ENCODE data around the gene ELAVL2. TPM values are rescaled to one million over a fixed set of nuclear protein-coding genes. Genes with fewer than 3 reads are reported as not detected.
"Not testable (repeated sequence)": the region's sequence is repeated elsewhere in the genome, so short reads cannot be mapped to it uniquely, and the experiment has no call there.

ELAVL2 gene
- total RNA-seq, 1 donor from 2014 or later: 21.1 TPM

DNA sequence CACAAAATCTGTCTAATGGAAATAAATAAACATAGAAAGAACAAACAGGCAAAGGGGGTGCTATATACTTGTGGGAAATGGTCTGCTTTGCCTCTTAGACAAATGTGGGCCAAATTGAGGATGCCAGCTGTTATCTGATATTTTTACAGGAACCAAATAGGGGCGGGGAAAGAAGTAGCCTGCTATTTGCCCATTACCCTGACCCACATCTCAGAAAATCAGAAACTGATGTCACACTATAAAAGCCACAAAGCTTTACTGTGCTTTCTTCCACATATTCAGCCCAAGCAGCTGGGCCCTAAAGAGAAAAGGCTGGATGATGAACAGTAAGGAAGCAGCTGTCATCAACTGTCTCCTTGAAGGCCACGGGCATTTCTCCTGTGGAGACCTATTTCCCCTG lies 97.3 kb downstream of the ELAVL2 start:
- Histone ChIP-seq H3K4me1 (peaks cover 9% of the 10 kb centered on the region), H3K27me3 (no peaks in the 10 kb centered on the region), H3K9ac (no peak overlapping the region), H3K9me3 (ENCODE audit: low read depth) (no peaks in the 10 kb centered on the region), H3K36me3 (no peaks in the 10 kb centered on the region), H3K4me2 (no peak overlapping the region), H3K4me3 (no peak overlapping the region), H2AFZ (replicated peaks) (no peak overlapping the region), H4K20me1 (ENCODE audit: low read depth) (no peaks in the 10 kb centered on the region), H3K79me2 (ENCODE audit: low read depth) (peaks cover 12% of the 10 kb centered on the region), H3F3A (ENCODE audit: low read depth) (no peaks in the 10 kb centered on the region), H3K27ac (no peak overlapping the region)
- TF ChIP-seq EZH2 (IDR thresholded peaks at IDR 0.05): no peak
- no peak for TF ChIP-seq EZH2phosphoT487 (IDR thresholded peaks at IDR 0.05)
- TF ChIP-seq, protein P1, sequence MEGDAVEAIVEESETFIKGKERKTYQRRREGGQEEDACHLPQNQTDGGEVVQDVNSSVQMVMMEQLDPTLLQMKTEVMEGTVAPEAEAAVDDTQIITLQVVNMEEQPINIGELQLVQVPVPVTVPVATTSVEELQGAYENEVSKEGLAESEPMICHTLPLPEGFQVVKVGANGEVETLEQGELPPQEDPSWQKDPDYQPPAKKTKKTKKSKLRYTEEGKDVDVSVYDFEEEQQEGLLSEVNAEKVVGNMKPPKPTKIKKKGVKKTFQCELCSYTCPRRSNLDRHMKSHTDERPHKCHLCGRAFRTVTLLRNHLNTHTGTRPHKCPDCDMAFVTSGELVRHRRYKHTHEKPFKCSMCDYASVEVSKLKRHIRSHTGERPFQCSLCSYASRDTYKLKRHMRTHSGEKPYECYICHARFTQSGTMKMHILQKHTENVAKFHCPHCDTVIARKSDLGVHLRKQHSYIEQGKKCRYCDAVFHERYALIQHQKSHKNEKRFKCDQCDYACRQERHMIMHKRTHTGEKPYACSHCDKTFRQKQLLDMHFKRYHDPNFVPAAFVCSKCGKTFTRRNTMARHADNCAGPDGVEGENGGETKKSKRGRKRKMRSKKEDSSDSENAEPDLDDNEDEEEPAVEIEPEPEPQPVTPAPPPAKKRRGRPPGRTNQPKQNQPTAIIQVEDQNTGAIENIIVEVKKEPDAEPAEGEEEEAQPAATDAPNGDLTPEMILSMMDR (IDR thresholded peaks at IDR 0.05): no peak
- Mint-ChIP-seq H3K4me3 (no peak overlapping the region), H3K36me3 (peaks cover 9% of the 10 kb centered on the region), H3K9me3 (peaks cover 1% of the 10 kb centered on the region), H3K27me3 (ENCODE audit: insufficient read depth, low read depth) (no peaks in the 10 kb centered on the region), H3K27ac (no peak overlapping the region), H3K4me1 (peaks cover 2% of the 10 kb centered on the region)
- no peak for DNase-seq (ENCODE audit: low spot score)

DNA sequence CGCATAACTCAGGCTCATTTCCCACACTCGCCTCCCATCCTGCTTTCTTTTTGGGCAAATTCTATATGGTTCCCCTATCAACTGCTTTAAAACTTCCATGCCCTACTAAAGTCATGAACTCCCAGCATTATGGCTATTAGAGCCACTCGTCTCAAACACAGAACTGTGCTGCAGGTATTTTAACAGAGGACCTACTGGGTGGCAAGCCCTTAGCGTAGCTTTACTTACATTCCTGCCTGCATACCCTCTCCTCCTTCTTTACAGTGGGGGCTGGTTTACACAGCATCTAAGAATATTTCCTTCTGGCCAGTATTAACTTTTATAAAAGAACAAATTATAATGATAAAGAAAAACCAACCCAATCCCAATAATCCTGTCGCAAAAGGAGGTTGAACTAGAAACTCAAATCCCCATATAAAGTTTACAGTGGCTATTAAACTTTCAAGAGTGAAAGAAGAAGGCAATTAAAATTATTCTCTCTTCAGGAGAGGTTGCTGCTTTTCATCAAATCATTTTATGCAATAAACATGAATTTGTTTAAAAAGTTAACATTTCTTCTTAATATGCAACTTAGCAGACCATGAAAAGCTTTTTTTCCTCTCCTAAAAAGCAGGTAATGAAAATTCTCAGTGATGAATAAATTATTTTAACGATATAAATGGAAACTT lies 100.6 kb downstream of the ELAVL2 start:
- Histone ChIP-seq H3K9me3 (ENCODE audit: low read depth) (no peaks in the 10 kb centered on the region), H3K9ac (no peak overlapping the region), H4K20me1 (ENCODE audit: low read depth) (no peaks in the 10 kb centered on the region), H2AFZ (replicated peaks) (no peak overlapping the region), H3K27me3 (no peaks in the 10 kb centered on the region), H3K4me2 (no peak overlapping the region), H3F3A (ENCODE audit: low read depth) (no peaks in the 10 kb centered on the region), H3K4me3 (no peak overlapping the region), H3K79me2 (ENCODE audit: low read depth) (peaks cover 18% of the 10 kb centered on the region), H3K36me3 (no peaks in the 10 kb centered on the region), H3K27ac (no peak overlapping the region), H3K4me1 (peaks cover 9% of the 10 kb centered on the region)
- no peak overlapping the region for H3K4me3 Mint-ChIP-seq
- H3K4me1 Mint-ChIP-seq: peaks cover 2% of the 10 kb centered on the region
- H3K27ac Mint-ChIP-seq: no peak overlapping the region
- no peaks in the 10 kb centered on the region for H3K27me3 Mint-ChIP-seq (ENCODE audit: insufficient read depth, low read depth)
- TF ChIP-seq, protein P1 (IDR thresholded peaks at IDR 0.05): no peak
- TF ChIP-seq EZH2 (IDR thresholded peaks at IDR 0.05) (no peak), EZH2phosphoT487 (IDR thresholded peaks at IDR 0.05) (no peak)
- peaks cover 13% of the 10 kb centered on the region for H3K36me3 Mint-ChIP-seq
- DNase-seq (ENCODE audit: low spot score): no peak
- peaks cover 3% of the 10 kb centered on the region for H3K9me3 Mint-ChIP-seq

DNA sequence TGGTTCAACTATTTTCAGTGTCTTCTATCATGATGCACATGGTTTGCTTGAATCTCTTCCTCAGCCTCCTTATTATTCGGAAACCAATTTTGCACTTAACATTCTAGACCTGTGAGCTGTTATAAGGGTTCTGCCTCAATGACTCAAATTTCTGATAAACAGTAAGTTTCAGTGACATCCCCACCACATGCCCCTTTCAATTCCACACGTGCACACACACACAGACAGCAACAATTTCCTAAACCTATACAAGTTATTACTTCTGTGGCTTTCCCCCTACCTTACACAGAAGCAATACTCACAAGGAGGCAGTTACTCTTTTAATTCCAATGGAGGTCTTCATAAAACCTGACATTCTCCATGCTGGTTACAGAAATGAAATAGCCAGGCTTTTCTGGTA lies 102.4 kb downstream of the ELAVL2 start:
- no peak for TF ChIP-seq EZH2 (IDR thresholded peaks at IDR 0.05)
- TF ChIP-seq, protein P1 (IDR thresholded peaks at IDR 0.05): no peak
- no peak for TF ChIP-seq EZH2phosphoT487 (IDR thresholded peaks at IDR 0.05)
- no peak overlapping the region for H3K4me3 ChIP-seq
- Mint-ChIP-seq H3K27ac (no peak overlapping the region), H3K9me3 (peaks cover 3% of the 10 kb centered on the region), H3K27me3 (ENCODE audit: insufficient read depth, low read depth) (no peaks in the 10 kb centered on the region), H3K36me3 (peaks cover 13% of the 10 kb centered on the region), H3K4me3 (no peak overlapping the region), H3K4me1 (peaks cover 2% of the 10 kb centered on the region)
- DNase-seq (ENCODE audit: low spot score): no peak
- no peak overlapping the region for H3K4me2 ChIP-seq
- H3K27ac ChIP-seq: no peak overlapping the region
- H3K9ac ChIP-seq: no peak overlapping the region
- H4K20me1 ChIP-seq (ENCODE audit: low read depth): no peaks in the 10 kb centered on the region
- no peak overlapping the region for H2AFZ ChIP-seq (replicated peaks)
- H3K79me2 ChIP-seq (ENCODE audit: low read depth): peaks cover 21% of the 10 kb centered on the region
- no peaks in the 10 kb centered on the region for H3K9me3 ChIP-seq (ENCODE audit: low read depth)
- H3K4me1 ChIP-seq: peaks cover 9% of the 10 kb centered on the region
- H3F3A ChIP-seq (ENCODE audit: low read depth): no peaks in the 10 kb centered on the region
- H3K27me3 ChIP-seq: no peaks in the 10 kb centered on the region
- H3K36me3 ChIP-seq: no peaks in the 10 kb centered on the region

DNA sequence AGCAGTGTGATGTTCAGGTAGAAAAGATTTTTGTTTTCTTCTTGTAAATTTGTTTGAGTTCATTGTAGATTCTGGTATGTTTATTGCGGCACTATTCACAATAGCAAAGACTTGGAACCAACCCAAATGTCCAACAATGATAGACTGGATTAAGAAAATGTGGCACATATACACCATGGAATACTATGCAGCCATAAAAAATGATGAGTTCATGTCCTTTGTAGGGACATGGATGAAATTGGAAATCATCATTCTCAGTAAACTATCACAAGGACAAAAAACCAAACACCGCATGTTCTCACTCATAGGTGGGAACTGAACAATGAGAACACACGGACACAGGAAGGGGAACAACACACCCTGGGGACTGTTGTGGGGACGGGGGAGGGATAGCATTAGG lies 103.0 kb downstream of the ELAVL2 start:
- H3K4me2 ChIP-seq; H3K27me3 ChIP-seq; H3K4me3 ChIP-seq; H3K9ac ChIP-seq; H3K4me1 Mint-ChIP-seq; H4K20me1 ChIP-seq (ENCODE audit: low read depth); H3K27ac ChIP-seq; H3F3A ChIP-seq (ENCODE audit: low read depth); H3K36me3 Mint-ChIP-seq; H3K9me3 ChIP-seq (ENCODE audit: low read depth); H3K36me3 ChIP-seq; DNase-seq (ENCODE audit: low spot score); H3K27me3 Mint-ChIP-seq (ENCODE audit: insufficient read depth, low read depth); H3K9me3 Mint-ChIP-seq; H3K27ac Mint-ChIP-seq; H2AFZ ChIP-seq (replicated peaks); H3K4me3 Mint-ChIP-seq; H3K4me1 ChIP-seq: not testable (repeated sequence)
- H3K79me2 ChIP-seq (ENCODE audit: low read depth): peaks cover 21% of the 10 kb centered on the region
